ENCODE data around the gene HBB. TPM values are rescaled to one million over a fixed set of nuclear protein-coding genes. Genes with fewer than 3 reads are reported as not detected.

HBB gene
- polyA plus RNA-seq, 1 experiment, result not detected

DNA sequence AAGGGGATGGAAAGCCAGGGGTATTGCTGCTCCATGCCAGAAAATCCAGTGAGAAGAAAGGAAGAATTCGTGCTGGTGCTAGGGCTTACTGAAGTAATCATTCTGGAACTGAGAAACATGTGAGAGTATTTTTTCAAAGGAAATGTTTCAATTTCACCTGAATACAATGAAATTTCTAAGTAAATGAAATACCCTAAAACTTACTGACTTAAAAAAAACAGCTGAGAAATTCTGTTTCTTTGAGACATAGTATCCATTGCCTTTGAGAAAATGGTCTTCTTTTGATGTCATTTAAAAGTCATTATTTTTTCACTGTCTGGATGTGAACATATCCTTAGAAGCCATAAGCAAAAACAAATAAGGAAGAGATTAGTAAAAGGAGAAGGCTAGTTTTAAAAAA, 26.3 kb downstream of the HBB start, which contains the start of gene OR51V1:
TSS of gene OR51V1 (minus strand) at position 101 of the 400 bp plus-strand sequence. CDS start at position 101, 0 bp downstream.
- TF ChIP-seq, protein P1, sequence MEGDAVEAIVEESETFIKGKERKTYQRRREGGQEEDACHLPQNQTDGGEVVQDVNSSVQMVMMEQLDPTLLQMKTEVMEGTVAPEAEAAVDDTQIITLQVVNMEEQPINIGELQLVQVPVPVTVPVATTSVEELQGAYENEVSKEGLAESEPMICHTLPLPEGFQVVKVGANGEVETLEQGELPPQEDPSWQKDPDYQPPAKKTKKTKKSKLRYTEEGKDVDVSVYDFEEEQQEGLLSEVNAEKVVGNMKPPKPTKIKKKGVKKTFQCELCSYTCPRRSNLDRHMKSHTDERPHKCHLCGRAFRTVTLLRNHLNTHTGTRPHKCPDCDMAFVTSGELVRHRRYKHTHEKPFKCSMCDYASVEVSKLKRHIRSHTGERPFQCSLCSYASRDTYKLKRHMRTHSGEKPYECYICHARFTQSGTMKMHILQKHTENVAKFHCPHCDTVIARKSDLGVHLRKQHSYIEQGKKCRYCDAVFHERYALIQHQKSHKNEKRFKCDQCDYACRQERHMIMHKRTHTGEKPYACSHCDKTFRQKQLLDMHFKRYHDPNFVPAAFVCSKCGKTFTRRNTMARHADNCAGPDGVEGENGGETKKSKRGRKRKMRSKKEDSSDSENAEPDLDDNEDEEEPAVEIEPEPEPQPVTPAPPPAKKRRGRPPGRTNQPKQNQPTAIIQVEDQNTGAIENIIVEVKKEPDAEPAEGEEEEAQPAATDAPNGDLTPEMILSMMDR (IDR thresholded peaks at IDR 0.05; ENCODE audit: insufficient read depth, low read depth, low read length), result no peak
- ChIA-PET CTCF (interaction anchor here (2.4 to 4.5 kb wide), 2 partner anchors 170 to 179 kb away, joined by 9 to 22 read pairs; no protein-coding TSS in a partner anchor), POLR2A (no interaction called here)
- DNase-seq (ENCODE audit: low read depth), result no peak
- H3K36me3 ChIP-seq (ENCODE audit: control insufficient read depth, insufficient read depth, low read length), result no peaks in the 10 kb centered on the region
- H3K27me3 ChIP-seq (ENCODE audit: control insufficient read depth, insufficient read depth, low read length), result no peaks in the 10 kb centered on the region
- no peak within 1 kb of the TSS for H3K4me3 ChIP-seq (ENCODE audit: low read depth, low read length)

DNA sequence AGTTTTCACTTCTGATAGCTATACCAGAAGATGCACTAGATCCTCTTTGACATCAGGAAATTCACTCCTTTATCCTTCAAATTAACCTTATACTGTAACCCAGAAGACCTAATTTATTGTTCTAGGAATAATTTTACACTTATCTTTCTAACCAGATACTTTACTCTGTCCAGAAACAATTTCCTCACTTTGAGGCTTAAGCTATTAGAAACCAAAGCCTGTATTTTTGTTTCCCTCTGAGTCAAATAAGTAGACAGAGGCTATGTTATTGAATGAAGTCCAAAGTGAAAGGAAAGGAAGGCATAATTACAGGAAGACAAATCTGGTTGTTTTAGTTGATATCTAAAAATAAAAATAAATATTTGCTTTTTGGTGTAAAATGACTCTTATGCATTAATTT, 28.6 kb downstream of the HBB start:
- no peaks in the 10 kb centered on the region for H3K36me3 ChIP-seq (ENCODE audit: control insufficient read depth, insufficient read depth, low read length)
- H3K27me3 ChIP-seq (ENCODE audit: control insufficient read depth, insufficient read depth, low read length), result no peaks in the 10 kb centered on the region
- ChIA-PET POLR2A (no interaction called here), CTCF (interaction anchor here (1.5 kb wide), 1 partner anchor 183 kb away, joined by 6 read pairs; no protein-coding TSS in a partner anchor)
- DNase-seq (ENCODE audit: low read depth), result no peak
- H3K4me3 ChIP-seq (ENCODE audit: low read depth, low read length), result no peak overlapping the region
- TF ChIP-seq, protein P1 (IDR thresholded peaks at IDR 0.05; ENCODE audit: insufficient read depth, low read depth, low read length), result no peak

DNA sequence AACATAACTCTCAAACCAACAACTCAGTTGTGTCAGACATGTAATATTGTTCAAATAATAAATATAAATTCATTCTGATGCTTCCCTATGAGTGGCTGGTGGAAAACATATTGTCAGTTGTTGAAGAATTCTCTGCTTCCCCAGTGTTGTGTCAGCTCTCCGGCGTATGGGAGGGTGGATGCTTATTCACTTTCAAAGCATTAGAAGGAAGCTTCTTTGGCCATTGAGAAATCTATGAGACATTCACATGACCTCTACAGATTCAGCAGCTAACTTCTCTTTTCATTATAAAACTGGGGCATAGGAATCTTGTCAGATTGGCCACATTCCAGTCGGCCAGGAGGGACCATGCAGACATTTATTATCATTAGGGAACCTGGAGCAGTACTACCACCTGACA, 29.3 kb downstream of the HBB start:
- Histone ChIP-seq H3K36me3 (ENCODE audit: control insufficient read depth, insufficient read depth, low read length) (no peaks in the 10 kb centered on the region), H3K27me3 (ENCODE audit: control insufficient read depth, insufficient read depth, low read length) (no peaks in the 10 kb centered on the region), H3K4me3 (ENCODE audit: low read depth, low read length) (no peak overlapping the region)
- ChIA-PET CTCF (interaction anchor here (1.0 to 1.5 kb wide), 3 partner anchors 12 to 184 kb away, joined by 3 to 6 read pairs (median 4); no protein-coding TSS in a partner anchor), POLR2A (no interaction called here)
- no peak for DNase-seq (ENCODE audit: low read depth)
- TF ChIP-seq, protein P1 (IDR thresholded peaks at IDR 0.05; ENCODE audit: insufficient read depth, low read depth, low read length), result no peak

DNA sequence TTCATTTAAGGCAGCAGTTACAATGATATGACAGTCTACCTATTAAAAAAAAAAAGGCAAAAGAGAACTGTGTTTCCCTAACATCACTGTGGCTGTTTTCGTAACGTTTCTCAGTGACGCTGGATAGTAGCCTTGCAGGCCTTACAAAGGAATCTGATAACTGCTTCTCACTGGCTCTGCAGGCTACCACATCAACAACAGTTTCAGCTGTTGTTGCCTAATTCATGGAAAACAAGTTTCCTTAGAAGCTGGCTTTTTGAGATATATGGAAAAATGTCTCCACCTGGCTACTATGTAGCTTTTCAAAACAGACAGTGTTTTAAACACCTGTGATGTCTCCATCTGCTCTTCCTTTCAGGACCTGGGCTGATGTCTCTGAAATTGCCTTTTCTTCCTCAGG, 30.1 kb downstream of the HBB start:
- CTCF ChIA-PET, result interaction anchor here (1.0 to 1.5 kb wide), 3 partner anchors 11 to 185 kb away, joined by 3 to 6 read pairs (median 4); no protein-coding TSS in a partner anchor
- POLR2A ChIA-PET, result no interaction called here
- Histone ChIP-seq H3K4me3 (ENCODE audit: low read depth, low read length) (no peak overlapping the region), H3K36me3 (ENCODE audit: control insufficient read depth, insufficient read depth, low read length) (no peaks in the 10 kb centered on the region), H3K27me3 (ENCODE audit: control insufficient read depth, insufficient read depth, low read length) (no peaks in the 10 kb centered on the region)
- DNase-seq (ENCODE audit: low read depth), result no peak
- TF ChIP-seq, protein P1 (IDR thresholded peaks at IDR 0.05; ENCODE audit: insufficient read depth, low read depth, low read length), result no peak

DNA sequence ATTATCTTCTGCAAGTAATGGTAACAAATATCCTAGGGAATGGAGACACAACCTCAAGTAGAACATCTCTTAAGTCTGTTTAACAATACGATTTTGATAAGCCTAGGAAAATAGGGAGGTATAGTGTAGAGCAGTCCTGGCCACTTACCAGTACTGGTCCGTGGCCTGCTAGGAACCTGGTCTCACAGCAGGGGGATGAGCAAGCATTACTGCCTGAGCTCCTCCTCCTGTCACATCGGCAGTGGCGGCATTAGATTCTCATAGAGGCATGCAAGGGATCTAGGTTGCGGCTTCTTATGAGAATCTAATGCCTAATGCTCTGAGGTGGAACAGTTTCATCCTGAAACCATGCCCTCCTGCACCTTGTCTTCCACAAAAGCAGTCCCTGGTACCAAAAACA, 30.8 kb downstream of the HBB start:
- Histone ChIP-seq H3K4me3 (ENCODE audit: low read depth, low read length) (no peak overlapping the region), H3K27me3 (ENCODE audit: control insufficient read depth, insufficient read depth, low read length) (no peaks in the 10 kb centered on the region), H3K36me3 (ENCODE audit: control insufficient read depth, insufficient read depth, low read length) (no peaks in the 10 kb centered on the region)
- ChIA-PET CTCF (no interaction called here), POLR2A (no interaction called here)
- TF ChIP-seq, protein P1 (IDR thresholded peaks at IDR 0.05; ENCODE audit: insufficient read depth, low read depth, low read length), result no peak
- no peak for DNase-seq (ENCODE audit: low read depth)

All from BJ (cell line).